NCI-H1092 (cell line): ENCODE results near the gene KBTBD13.

Experiments
- DNase-seq: peaks from one replicate; lab custom pipeline; 2025; lab: John Stamatoyannopoulos, UW

The KBTBD13 gene

GRCh38 chr15:65115086-65115485 is 38.5 kb downstream of the KBTBD13 start, which contains the start of gene UBAP1L:
UBAP1L (minus strand) TSS chr15:65115200; CDS start chr15:65106215, 8,985 bp downstream.
- no peak for DNase-seq

GRCh38 chr15:65115542-65115941 is 39.0 kb downstream of the KBTBD13 start:
- no peak for DNase-seq
